ES-I3 (cell line): ENCODE data around the gene PABPC1L.

Experiments used
- H3K36me3 ChIP-seq: 2 replicates; pipeline ENCODE4 v1.6.1; 2013; ENCODE audit warnings: mild to moderate bottlenecking, low read length, control low read depth, moderate library complexity; ENCODE audit not compliant: insufficient read depth
- H3K4me1 ChIP-seq: 2 replicates; pipeline ENCODE4 v1.6.1; 2013; ENCODE audit warnings: mild to moderate bottlenecking, control low read depth, low read length; ENCODE audit not compliant: insufficient read depth
- H3K9ac ChIP-seq: 2 replicates; pipeline ENCODE4 v1.6.1; 2013; ENCODE audit warnings: low read depth, mild to moderate bottlenecking, low read length, moderate library complexity
- H3K9me3 ChIP-seq: 2 replicates; pipeline ENCODE4 v1.6.1; 2013; ENCODE audit warnings: mild to moderate bottlenecking, low read length, moderate library complexity; ENCODE audit not compliant: control insufficient read depth, insufficient read depth

The PABPC1L gene

DNA sequence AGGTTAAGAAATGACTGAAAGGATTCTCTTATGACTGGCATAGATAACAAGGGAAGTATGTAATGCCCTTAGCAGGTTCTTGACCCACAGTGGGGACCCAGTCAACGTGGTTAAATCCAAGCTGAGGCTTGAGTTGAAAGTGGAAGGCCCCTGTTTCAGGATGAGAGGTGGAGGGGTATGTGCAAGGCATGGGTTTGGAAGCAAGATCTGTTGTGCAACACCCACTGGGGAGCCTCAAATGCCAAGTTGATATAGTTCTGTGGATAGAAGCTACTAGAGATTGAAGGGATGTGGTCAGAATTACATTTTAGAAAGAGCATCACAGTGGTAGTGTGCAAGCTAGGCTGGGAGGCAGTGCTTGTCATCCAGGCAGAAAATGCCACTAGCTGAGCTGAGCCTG is 5.1 kb downstream of the PABPC1L start:
- peaks cover 22% of the 10 kb centered on the region for H3K36me3 ChIP-seq
- H3K9me3 ChIP-seq: no peaks in the 10 kb centered on the region
- H3K9ac ChIP-seq: no peak overlapping the region
- peaks cover 6% of the 10 kb centered on the region; the same call in 1 of the 2 replicates for H3K4me1 ChIP-seq

DNA sequence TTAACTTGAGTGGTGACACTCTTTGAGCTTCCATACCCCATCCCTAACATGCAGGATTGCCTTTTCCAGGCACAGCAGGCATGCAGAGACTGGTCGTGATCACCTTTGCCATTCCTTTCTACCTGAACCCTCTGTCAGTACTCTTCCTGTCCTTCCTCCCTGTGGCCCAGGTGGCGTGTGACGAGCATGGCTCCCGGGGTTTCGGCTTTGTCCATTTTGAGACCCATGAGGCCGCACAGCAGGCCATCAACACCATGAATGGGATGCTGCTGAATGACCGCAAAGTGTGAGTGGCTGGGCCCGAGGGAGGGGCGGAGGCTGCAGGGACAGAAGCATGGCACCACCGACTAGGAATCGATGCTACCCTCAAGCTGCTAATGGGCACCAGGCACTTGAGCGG is 6.7 kb downstream of the PABPC1L start:
- Histone ChIP-seq H3K9me3 (no peaks in the 10 kb centered on the region), H3K4me1 (peaks cover 6% of the 10 kb centered on the region; the same call in 1 of the 2 replicates), H3K9ac (no peak overlapping the region), H3K36me3 (peaks cover 23% of the 10 kb centered on the region)

DNA sequence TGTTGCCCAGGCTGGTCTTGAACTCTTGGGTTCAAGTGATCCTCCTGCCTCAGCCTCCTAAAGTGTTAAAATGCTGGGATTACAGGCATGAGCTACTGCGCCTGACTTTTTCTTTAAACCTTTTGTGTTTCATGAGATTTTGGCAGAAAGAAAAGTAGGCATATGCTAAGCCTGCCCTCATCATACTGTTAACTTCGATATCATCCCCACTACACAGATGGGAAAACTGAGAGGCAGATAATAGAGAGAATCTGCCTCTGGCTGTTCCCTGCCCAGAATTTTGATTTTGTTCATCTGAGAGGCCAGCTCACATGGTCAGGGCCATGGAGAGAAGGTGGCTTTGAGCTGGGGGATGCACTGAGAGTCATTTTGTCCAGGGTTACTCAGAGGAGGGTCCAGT is 7.5 kb downstream of the PABPC1L start:
- Histone ChIP-seq H3K4me1 (no peaks in the 10 kb centered on the region), H3K36me3 (peaks cover 23% of the 10 kb centered on the region), H3K9ac (no peak overlapping the region), H3K9me3 (no peaks in the 10 kb centered on the region)

DNA sequence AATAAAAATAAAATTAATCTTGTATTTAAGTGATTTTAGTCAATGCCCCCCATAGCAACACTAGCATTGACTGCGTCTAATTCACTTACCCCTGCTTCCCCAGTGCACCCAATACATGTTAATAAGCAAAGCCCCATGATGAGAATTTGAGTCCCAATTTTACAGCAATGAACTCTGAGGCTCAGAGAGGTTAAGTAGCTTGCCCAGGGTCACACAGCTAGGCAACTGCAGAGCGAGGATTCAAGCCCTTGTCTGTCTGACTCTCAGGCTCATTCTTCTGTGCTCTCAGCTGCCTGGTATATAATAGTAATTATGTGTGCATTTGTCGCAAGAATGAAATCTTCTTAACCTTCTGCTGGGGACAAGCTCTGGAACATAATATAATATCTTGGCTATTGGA is 8.5 kb downstream of the PABPC1L start:
- Histone ChIP-seq H3K4me1 (no peaks in the 10 kb centered on the region), H3K9me3 (no peaks in the 10 kb centered on the region), H3K36me3 (peaks cover 15% of the 10 kb centered on the region), H3K9ac (no peak overlapping the region)

DNA sequence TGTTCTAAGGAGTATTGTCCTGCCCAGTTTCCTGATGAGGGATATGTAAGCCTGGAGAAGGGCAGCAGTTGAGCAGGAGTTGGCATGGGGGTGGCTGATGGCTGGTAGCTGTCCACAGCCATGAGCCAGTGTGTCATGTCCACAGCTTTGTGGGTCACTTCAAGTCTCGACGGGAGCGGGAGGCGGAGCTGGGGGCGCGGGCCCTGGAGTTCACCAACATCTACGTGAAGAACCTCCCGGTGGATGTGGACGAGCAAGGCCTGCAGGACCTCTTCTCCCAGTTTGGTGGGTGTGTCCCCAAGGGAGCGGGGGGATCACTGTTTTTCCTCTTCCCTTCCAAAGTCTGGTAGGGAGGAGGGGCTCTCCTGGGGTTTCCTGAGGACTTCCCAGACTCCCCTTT is 8.9 kb downstream of the PABPC1L start:
- H3K9me3 ChIP-seq: no peaks in the 10 kb centered on the region
- H3K9ac ChIP-seq: no peak overlapping the region
- no peaks in the 10 kb centered on the region for H3K4me1 ChIP-seq
- peaks cover 13% of the 10 kb centered on the region; the same call in 1 of the 2 replicates for H3K36me3 ChIP-seq

DNA sequence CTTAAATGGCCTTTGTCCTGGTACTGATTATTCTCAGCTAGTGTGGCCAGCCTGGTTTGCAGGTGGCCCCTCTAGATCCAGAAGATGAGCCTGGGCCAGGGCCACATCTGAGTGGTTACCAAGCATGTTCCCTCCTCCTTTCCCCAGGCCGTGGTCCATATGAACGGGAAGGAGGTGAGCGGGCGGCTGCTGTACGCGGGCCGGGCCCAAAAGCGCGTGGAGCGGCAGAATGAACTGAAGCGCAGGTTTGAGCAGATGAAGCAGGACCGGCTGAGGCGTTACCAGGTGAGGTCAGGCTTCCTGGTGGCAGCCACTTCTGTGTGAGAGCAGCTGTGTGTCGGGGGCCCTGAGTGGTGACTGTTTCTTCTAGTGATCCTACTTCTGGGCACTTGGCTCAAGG is 11.6 kb downstream of the PABPC1L start:
- H3K9ac ChIP-seq: no peak overlapping the region
- H3K36me3 ChIP-seq: peaks cover 13% of the 10 kb centered on the region
- H3K9me3 ChIP-seq: no peaks in the 10 kb centered on the region
- no peaks in the 10 kb centered on the region for H3K4me1 ChIP-seq

DNA sequence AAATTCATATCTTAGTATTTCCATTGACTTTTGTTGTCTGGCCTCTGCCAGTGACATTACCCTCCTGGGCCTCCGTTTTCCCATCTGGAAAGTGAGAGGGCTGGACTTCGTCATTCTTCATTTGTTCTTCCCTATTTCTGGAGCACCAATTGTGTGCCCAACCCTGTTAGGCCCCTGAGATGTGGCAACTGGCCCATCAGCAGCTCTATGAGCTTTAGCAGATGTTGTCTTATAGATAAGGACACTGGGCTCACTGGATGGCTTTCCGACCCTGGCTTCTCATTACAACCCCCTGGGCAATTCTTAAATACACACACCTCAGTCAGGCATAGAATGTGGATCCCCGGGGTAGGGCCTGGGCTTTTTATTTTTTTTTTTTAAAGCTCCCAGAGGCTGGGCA is 14.7 kb downstream of the PABPC1L start:
- Histone ChIP-seq H3K9me3 (no peaks in the 10 kb centered on the region), H3K9ac (no peak overlapping the region), H3K36me3 (peaks cover 15% of the 10 kb centered on the region), H3K4me1 (no peaks in the 10 kb centered on the region)

DNA sequence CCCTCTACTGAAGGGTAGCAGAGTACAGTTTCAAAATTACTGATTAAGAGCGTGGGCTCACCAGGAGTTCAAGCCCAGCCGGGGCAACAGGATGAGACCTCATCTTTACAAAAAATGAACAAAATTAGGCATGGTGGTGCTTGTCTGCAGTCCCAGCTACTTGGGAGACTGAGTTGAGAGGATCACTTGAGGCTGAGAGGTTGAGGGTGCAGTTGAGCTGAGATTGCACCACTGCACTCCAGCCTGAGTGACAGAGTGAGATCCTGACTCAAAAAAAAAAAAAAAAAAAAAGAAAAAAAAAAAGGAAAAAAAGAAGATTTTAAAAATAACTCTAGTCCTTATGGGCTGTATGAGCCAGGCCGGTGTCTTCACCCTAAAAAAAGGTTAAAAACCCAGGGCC is 18.7 kb downstream of the PABPC1L start:
- H3K9ac ChIP-seq: no peak overlapping the region
- H3K4me1 ChIP-seq: no peaks in the 10 kb centered on the region
- no peaks in the 10 kb centered on the region for H3K9me3 ChIP-seq
- H3K36me3 ChIP-seq: peaks cover 14% of the 10 kb centered on the region

DNA sequence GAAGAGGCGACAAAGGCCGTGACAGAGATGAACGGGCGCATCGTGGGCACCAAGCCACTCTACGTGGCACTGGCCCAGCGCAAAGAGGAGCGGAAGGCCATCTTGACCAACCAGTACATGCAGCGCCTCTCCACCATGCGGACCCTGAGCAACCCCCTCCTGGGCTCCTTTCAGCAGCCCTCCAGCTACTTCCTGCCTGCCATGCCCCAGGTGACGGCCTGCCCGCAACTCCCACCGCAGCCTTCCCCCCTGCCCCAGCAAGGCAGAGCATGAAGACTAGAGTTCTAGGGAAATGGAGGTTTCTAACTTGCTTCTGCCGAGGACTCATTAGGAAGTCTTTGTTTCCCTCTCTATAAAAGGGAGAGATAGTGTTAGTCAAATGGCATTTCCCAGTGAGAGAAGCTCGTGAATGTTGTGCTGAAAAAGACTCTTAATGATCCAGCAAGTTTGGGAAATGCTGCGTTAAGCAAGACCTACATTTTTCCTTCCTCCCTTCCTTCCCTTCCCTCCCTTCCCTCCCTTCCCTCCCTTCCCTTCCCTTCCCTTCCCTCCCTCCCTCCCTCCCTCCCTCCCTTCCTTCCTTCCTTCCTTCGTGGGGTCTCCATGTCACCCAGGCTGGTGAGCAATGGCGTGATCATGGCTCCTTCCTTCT is 20.8 kb downstream of the PABPC1L start:
- Histone ChIP-seq H3K9ac (no peak overlapping the region), H3K36me3 (peaks cover 13% of the 10 kb centered on the region), H3K4me1 (no peaks in the 10 kb centered on the region), H3K9me3 (no peaks in the 10 kb centered on the region)

DNA sequence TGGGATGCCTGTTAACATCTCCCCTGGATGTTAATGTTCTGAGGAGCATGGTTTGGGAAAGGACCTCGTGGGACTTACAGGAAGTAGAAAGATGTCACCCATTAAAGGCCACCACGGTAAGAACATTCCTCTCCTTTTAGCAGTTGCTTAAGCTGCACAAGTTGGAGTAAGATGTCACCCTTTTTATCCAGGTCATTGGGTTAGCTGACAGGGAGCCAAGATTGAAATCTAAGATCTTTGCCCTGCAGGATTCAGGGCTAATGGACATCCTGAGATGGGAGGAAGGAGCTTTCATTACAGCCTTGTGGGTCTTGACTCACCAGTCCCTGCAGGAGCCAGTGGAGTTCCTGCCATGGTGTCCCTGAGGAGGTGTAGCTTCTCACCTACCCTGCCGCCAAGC is 22.1 kb downstream of the PABPC1L start:
- Histone ChIP-seq H3K9me3 (no peaks in the 10 kb centered on the region), H3K9ac (no peak overlapping the region), H3K36me3 (peaks cover 16% of the 10 kb centered on the region), H3K4me1 (no peaks in the 10 kb centered on the region)

DNA sequence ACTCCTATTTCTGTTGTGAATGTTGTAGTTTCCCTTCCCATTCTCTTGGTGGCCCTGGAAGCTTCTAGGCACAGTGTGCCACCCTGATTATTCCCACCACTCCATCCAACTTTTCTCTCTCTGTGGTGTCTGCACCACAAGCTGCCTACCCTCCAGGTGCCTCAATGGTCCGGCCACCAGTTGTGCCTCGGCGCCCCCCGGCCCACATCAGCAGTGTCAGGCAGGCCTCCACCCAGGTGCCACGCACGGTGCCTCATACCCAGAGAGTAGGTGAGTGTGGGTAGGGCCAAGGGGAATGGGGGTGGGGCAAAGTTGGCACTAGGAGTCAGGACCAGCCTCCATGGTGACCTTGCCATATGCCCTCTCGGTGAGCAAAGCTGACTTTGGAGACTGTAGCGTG is 23.1 kb downstream of the PABPC1L start:
- Histone ChIP-seq H3K9ac (no peak overlapping the region), H3K36me3 (peaks cover 16% of the 10 kb centered on the region), H3K9me3 (no peaks in the 10 kb centered on the region), H3K4me1 (no peaks in the 10 kb centered on the region)

DNA sequence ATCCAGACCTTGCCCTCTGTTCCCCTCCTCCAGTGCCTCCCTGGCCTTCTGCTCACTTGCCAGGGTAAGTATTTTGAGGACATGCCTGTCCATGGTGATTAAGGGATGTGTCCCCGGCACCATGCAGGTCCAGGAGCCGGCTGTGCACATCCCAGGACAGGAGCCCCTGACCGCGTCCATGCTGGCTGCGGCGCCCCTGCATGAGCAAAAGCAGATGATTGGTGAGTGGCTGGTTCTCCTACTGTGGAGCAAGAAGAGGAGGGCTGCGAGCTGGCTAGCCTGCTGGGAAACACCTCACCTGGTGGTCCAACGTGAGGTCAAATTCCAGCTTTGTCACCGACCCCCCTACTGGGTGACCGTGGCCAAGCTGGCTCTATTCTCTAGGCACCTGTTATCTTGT is 26.6 kb downstream of the PABPC1L start:
- H3K9ac ChIP-seq: no peak overlapping the region
- H3K9me3 ChIP-seq: no peaks in the 10 kb centered on the region
- peaks cover 23% of the 10 kb centered on the region for H3K36me3 ChIP-seq
- H3K4me1 ChIP-seq: no peaks in the 10 kb centered on the region

DNA sequence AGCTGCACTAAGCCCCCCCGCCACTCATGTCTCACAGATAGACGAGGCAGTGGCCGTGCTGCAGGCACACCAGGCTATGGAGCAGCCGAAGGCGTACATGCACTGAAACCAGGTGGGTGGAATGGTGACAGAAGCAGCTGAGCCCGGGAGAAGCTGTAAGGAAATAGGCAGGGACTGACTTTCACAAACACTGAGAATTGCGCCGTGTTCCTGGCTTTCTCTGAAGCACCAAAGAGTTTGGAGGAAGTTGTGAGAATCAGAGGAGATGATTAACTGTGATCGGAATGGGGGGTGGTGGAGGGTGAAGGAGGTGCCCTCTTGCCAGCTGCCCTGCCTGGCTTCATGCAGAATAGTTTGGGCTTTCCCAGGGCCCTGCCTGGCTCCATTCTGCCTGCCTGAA is 28.8 kb downstream of the PABPC1L start:
- Histone ChIP-seq H3K9me3 (no peaks in the 10 kb centered on the region), H3K36me3 (peaks cover 29% of the 10 kb centered on the region), H3K4me1 (no peaks in the 10 kb centered on the region)

DNA sequence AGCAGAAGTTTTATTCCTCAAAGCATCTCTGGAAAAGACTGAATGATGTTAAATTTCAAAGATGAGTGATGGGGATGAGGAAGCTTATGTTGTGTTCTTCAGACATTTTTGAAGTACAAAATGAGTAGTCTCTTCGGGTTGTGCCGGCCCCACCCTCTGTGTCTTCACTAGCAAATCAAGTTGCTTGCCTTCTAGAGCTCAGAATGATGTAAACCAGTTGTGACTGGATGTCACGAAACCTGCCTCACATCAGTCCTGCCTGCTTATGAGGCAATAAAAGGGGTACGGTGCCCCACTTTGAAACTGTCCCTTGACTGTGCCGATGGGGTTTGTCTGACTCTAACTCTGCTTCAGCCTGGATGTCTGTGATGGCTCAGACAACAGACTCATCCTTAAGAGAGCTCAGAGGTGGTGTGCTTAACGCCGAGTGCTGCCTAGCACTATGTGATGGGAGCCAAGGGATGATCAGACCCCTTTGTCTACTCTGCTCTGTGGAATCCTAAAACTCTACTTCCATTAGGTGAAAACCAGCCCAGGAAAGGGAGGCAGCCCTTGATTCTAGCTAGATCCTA is 31.3 kb downstream of the PABPC1L start:
- Histone ChIP-seq H3K36me3 (peaks cover 29% of the 10 kb centered on the region), H3K9ac (no peak overlapping the region), H3K9me3 (no peaks in the 10 kb centered on the region), H3K4me1 (no peaks in the 10 kb centered on the region)

More for the DNA sequence above, 28.8 kb downstream of the PABPC1L start:
- H3K9ac ChIP-seq: no peak overlapping the region

DNA sequence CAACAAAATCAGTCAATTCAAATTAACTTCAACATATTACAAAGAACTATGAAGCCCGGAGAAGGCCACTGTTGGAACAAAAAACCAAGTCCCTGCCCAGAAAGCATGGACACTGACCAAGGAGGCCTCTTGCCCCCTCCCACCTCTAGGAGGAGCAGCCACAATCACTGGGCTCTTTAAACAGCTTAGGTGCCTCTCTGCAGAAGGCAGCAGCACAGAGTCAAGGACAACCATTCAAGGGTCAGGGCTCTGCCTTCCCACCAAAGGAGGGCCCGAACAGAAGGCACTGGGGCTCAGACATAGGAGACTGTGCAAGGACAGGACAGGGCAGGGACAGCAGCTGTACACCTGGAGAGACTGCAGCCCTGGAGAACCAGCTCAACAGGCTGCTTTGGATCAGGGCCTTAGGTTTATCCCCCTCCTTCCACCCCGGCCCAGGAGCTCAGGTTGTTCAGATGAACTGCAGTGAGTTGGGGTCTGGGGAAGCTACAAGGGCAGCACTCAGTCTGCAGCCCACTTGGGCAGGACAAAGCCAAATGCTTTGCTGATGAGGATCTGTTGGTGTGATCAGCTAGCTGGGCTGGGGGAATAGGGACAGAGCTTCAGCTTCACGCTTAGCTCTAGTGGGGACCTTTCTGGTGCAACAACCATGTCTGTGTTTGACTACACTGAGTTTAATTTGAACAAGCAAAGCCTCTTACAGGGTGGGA is 32.6 kb downstream of the PABPC1L start:
- Histone ChIP-seq H3K9ac (no peak overlapping the region), H3K36me3 (peaks cover 26% of the 10 kb centered on the region), H3K4me1 (no peaks in the 10 kb centered on the region), H3K9me3 (no peaks in the 10 kb centered on the region)
